ENCODE results near the gene AVPI1. TPM values are rescaled to one million over a fixed set of nuclear protein-coding genes. Genes with fewer than 3 reads are reported as not detected.

The AVPI1 gene
- total and polyA plus RNA-seq, 12 donors: 5.3 to 41.0 (median 9.1) TPM

GRCh38 chr10:97733256-97733655, 46.2 kb upstream of the AVPI1 start:
- no peak overlapping the region for H3K4me3 ChIP-seq
- H3K27ac ChIP-seq: no peak overlapping the region
- no peaks in the 10 kb centered on the region for H3K36me3 ChIP-seq
- intact Hi-C loops (cut with DNase I): loop anchor here in 6 of 10 donors (5.0 kb wide), 3 partner anchors 36 to 56 kb away; no protein-coding TSS in a partner anchor
- DNase-seq (no peak), ATAC-seq (no peak)
- H3K9me3 ChIP-seq: no peaks in the 10 kb centered on the region
- 75 to 80% methylated on average over 5 of the region's 5 CpGs for WGBS, 2 donors
- TF ChIP-seq CTCF (IDR thresholded peaks at IDR 0.05): no peak
- H3K27me3 ChIP-seq: no peaks in the 10 kb centered on the region
- peaks cover under 1 to 15% (median 11%) of the 10 kb centered on the region in 9 donors for H3K4me1 ChIP-seq

- peak in 2 of 9 donors; percentile 6 to 11 for TF ChIP-seq CTCF (IDR thresholded peaks at IDR 0.05)
- H3K4me3 ChIP-seq: no peak overlapping the region
- DNase-seq (no peak), ATAC-seq (no peak)
- no peak overlapping the region for H3K27ac ChIP-seq
- H3K9me3 ChIP-seq: no peaks in the 10 kb centered on the region
- WGBS, 2 donors: 68 to 73% methylated on average over 4 of the region's 4 CpGs
- intact Hi-C loops (cut with DNase I): loop anchor here in 6 of 10 donors (5.0 kb wide), 3 partner anchors 35 to 55 kb away; no protein-coding TSS in a partner anchor
- H3K27me3 ChIP-seq: no peaks in the 10 kb centered on the region
- no peaks in the 10 kb centered on the region for H3K36me3 ChIP-seq
- H3K4me1 ChIP-seq: peaks cover 0 to 9% (median 4%) of the 10 kb centered on the region in 9 donors
These were observed 45.0 kb upstream of the AVPI1 start for GRCh38 chr10:97732052-97732359.

GRCh38 chr10:97731346-97732051, 44.5 kb upstream of the AVPI1 start:
- H3K27me3 ChIP-seq: no peaks in the 10 kb centered on the region
- TF ChIP-seq CTCF (IDR thresholded peaks at IDR 0.05): peak; percentile 52 to 94 (median 84)
- 60 to 66% methylated on average over 9 of the region's 9 CpGs for WGBS, 2 donors
- no peak overlapping the region for H3K4me3 ChIP-seq
- peak in 1 of 2 donors; percentile 79 for DNase-seq
- peaks cover 0 to 10% (median 1%) of the 10 kb centered on the region in 9 donors for H3K4me1 ChIP-seq
- ATAC-seq: peak in 7 of 8 donors; percentile 62 to 77 (median 74)
- intact Hi-C loops (cut with DNase I): loop anchor here in 9 of 10 donors (1.0 to 5.0 kb wide), 11 partner anchors 19 to 55 kb away; partner anchors contain the start of gene MARVELD1 (in 1 of the 9)
- no peak overlapping the region for H3K27ac ChIP-seq
- no peaks in the 10 kb centered on the region for H3K9me3 ChIP-seq
- no peaks in the 10 kb centered on the region for H3K36me3 ChIP-seq

GRCh38 chr10:97729014-97729413, 42.0 kb upstream of the AVPI1 start:
- intact Hi-C loops (cut with DNase I): no loop called here
- Histone ChIP-seq H3K27ac (no peak overlapping the region), H3K4me1 (peaks cover 0 to 10% (median 0%) of the 10 kb centered on the region in 9 donors), H3K9me3 (no peaks in the 10 kb centered on the region), H3K27me3 (no peaks in the 10 kb centered on the region), H3K4me3 (no peak overlapping the region), H3K36me3 (no peaks in the 10 kb centered on the region)
- no peak for DNase-seq
- no peak for ATAC-seq
- 94% methylated on average over 5 of the region's 5 CpGs for WGBS, 2 donors
- no peak for TF ChIP-seq CTCF (IDR thresholded peaks at IDR 0.05)
